Upper lobe of left lung (tissue), 6 donors: ENCODE data around the gene FUT2. TPM values are rescaled to one million over a fixed set of nuclear protein-coding genes. Genes with fewer than 3 reads are reported as not detected.
A peak's percentile ranks its signal among the peaks of the same experiment; 100 is the strongest.

Source experiments
- ATAC-seq, 2 donors: fragments of 200-7000 bp; cut with Tn5 transposase; one replicate each; pipeline ENCODE4 v1.9.1; 2022; ENCODE audit warnings: mild to moderate bottlenecking in 2 of 2, moderate library complexity in 2 of 2; ENCODE audit not compliant: low FRiP score in 2 of 2
- DNase-seq, 2 donors: peaks; one replicate each; pipeline ENCODE4 v3.0.0-alpha.2; 2019 to 2020
- H3K27ac ChIP-seq, 4 donors: fragments of 200-600 bp; sonication (generic); one replicate each; pipeline ENCODE4 v1.5.1; 2016 to 2019
- H3K27me3 ChIP-seq, 4 donors: fragments of 200-600 bp; sonication (generic); one replicate each; pipeline ENCODE4 v1.5.1; 2017 to 2019
- H3K36me3 ChIP-seq, 4 donors: fragments of 200-600 bp; sonication (generic); one replicate each; pipeline ENCODE4 v1.5.1; 2016 to 2019
- H3K4me1 ChIP-seq, 4 donors: fragments of 200-600 bp; sonication (generic); one replicate each; pipeline ENCODE4 v1.5.1; 2018 to 2019
- H3K4me3 ChIP-seq, 4 donors: fragments of 200-600 bp; sonication (generic); one replicate each; pipeline ENCODE4 v1.5.1; 2017 to 2019; ENCODE audit warnings: mild to moderate bottlenecking in 2 of 4, moderate library complexity in 1 of 4
- H3K9me3 ChIP-seq, 4 donors: fragments of 200-600 bp; sonication (generic); one replicate each; pipeline ENCODE4 v1.5.1; 2018 to 2019
- CTCF ChIP-seq, 6 experiments: fragments of 450-650 bp in 4 of 6; fragments of 200-600 bp in 2 of 6; sonication (generic) in 2 of 6; IDR thresholded peaks; one replicate each; pipeline ENCODE4 v1.5.1; 2016 to 2019; ENCODE audit warnings: antibody characterized with exemption in 6 of 6
- EP300 ChIP-seq, 4 donors: sonication (generic); formaldehyde crosslinking; IDR thresholded peaks; one replicate each; pipeline ENCODE4 v1.5.1; 2017; ENCODE audit warnings: antibody characterized with exemption in 4 of 4, control low read depth in 2 of 4
- POLR2A ChIP-seq, 4 donors: fragments of 450-650 bp; IDR thresholded peaks; one replicate each; pipeline ENCODE4 v1.5.1; 2016 to 2017; ENCODE audit warnings: antibody characterized with exemption in 4 of 4, mild to moderate bottlenecking in 2 of 4
- POLR2AphosphoS5 ChIP-seq, 2 donors: sonication (generic); formaldehyde crosslinking; IDR thresholded peaks; one replicate each; pipeline ENCODE4 v1.5.1; 2017; ENCODE audit warnings: antibody characterized with exemption in 2 of 2
- WGBS, 2 donors: methylation state at CpG; one replicate each; pipeline ENCODE4 v1.1.5; 2017 to 2018; 5-methylcytosine and 5-hydroxymethylcytosine counted together
- total RNA-seq, 6 donors: library from RNA; depleted of rRNA in 4 of 6; stranded (reverse); fragments of >200 nt in 4 of 6; gene quantifications; one replicate each; pipeline versions ENCODE4 v1.1.0 to v1.2.1, GENCODE V29; 2016 to 2021
- donor health status: DM: no; HTN: no; CAD: no; lungs with moderate emphysema.
- donor health status: DM: no; HTN: yes; CAD: no; lungs with severe emphysema.

FUT2 gene
- total RNA-seq, 6 donors from 2014 or later, result 0.15 to 4.7 (median 1.9) TPM; not detected in 1

- TF ChIP-seq POLR2AphosphoS5 (IDR thresholded peaks at IDR 0.05) (no peak), EP300 (IDR thresholded peaks at IDR 0.05) (no peak), POLR2A (IDR thresholded peaks at IDR 0.05) (no peak), CTCF (IDR thresholded peaks at IDR 0.05) (peak in 1 of 6 experiments; percentile 24)
- Histone ChIP-seq H3K4me3 (peak overlapping the region; percentile 59 to 77 (median 67)), H3K9me3 (peaks cover 0 to 4% (median 0%) of the 10 kb centered on the region in 4 donors), H3K36me3 (no peaks in the 10 kb centered on the region), H3K27ac (peak overlapping the region in 3 of 4 donors; percentile 53 to 87 (median 59)), H3K4me1 (peaks cover 23 to 46% (median 34%) of the 10 kb centered on the region in 4 donors), H3K27me3 (no peaks in the 10 kb centered on the region)
- ATAC-seq, result no peak
- peak in 1 of 2 donors; percentile 36 for DNase-seq
- 20 to 24% methylated on average over 13 to 25 of the region's 25 CpGs for WGBS, 2 donors
Observed at GRCh38 chr19:48713041-48713863, 17.5 kb downstream of the FUT2 start.

GRCh38 chr19:48713864-48714755 is 18.3 kb downstream of the FUT2 start:
- DNase-seq (peak; percentile 98 to 99), ATAC-seq (peak; percentile 96 to 97)
- Histone ChIP-seq H3K9me3 (peaks cover 0 to 4% (median 0%) of the 10 kb centered on the region in 4 donors), H3K4me1 (peaks cover 29 to 52% (median 41%) of the 10 kb centered on the region in 4 donors), H3K27ac (peak overlapping the region; percentile 57 to 87 (median 85)), H3K27me3 (no peaks in the 10 kb centered on the region), H3K36me3 (no peaks in the 10 kb centered on the region), H3K4me3 (peak overlapping the region; percentile 59 to 77 (median 67))
- WGBS, 2 donors, result 0 to 2% methylated on average over 28 to 43 of the region's 67 CpGs
- peak in 1 of 2 donors; percentile 42 for TF ChIP-seq POLR2AphosphoS5 (IDR thresholded peaks at IDR 0.05)
- TF ChIP-seq CTCF (IDR thresholded peaks at IDR 0.05), result no peak
- TF ChIP-seq POLR2A (IDR thresholded peaks at IDR 0.05), result peak in 1 of 4 donors; percentile 67

DNA sequence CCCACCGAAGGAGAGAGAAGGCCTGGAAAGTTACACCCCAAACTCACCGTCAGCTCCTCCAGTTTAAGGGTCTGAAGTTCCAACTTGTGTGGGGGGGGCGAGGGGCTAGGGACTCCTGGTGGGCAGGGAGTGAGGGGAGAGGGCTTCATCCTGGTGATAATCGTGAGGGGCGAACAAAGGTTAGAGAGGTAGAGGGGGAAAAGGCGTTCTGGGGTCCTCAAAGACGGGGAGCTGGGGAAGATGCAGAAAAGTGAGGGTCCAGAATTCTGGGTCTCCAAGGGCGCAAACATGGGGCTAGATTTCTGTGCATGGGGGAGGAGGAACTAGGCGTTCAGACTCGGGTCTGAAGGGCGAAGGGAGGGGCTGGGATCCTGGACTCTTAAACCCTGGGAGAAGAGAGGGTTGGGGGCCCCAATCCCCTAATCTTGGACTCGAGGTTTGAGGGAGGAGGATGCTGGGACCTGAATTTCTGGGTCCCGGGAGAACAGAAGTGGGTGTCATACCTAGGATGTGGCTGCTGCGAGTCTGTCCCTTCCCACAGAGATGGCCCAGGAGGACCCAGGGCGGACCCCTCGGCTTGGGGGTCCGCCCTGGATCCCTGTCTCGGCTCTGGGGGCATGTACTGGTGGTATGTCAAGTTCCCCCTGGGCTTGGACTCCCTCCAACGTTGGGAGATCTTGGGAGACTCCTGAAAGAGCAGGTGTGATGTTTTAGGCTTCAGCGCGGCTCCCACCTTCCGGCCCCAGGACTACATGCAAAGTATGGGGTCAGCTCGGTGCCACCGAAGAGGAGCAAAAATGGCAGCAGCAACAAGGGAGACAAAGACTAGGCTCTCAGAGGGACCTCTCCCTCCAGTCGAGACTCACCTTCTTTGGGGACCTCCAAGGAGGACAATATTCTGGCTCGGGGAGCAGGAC is 19.2 kb downstream of the FUT2 start:
- ATAC-seq, result no peak
- peaks cover 37 to 60% (median 48%) of the 10 kb centered on the region in 4 donors for H3K4me1 ChIP-seq
- peak in 1 of 2 donors; percentile 33 for DNase-seq
- peak overlapping the region; percentile 3 to 77 (median 66) for H3K4me3 ChIP-seq
- no peaks in the 10 kb centered on the region for H3K27me3 ChIP-seq
- peaks cover 0 to 4% (median 0%) of the 10 kb centered on the region in 4 donors for H3K9me3 ChIP-seq
- 67 to 69% methylated on average over 24 to 25 of the region's 26 CpGs for WGBS, 2 donors
- TF ChIP-seq EP300 (IDR thresholded peaks at IDR 0.05) (no peak), POLR2A (IDR thresholded peaks at IDR 0.05) (no peak), POLR2AphosphoS5 (IDR thresholded peaks at IDR 0.05) (no peak), CTCF (IDR thresholded peaks at IDR 0.05) (no peak)
- peak overlapping the region; percentile 57 to 87 (median 85) for H3K27ac ChIP-seq
- no peaks in the 10 kb centered on the region for H3K36me3 ChIP-seq

DNA sequence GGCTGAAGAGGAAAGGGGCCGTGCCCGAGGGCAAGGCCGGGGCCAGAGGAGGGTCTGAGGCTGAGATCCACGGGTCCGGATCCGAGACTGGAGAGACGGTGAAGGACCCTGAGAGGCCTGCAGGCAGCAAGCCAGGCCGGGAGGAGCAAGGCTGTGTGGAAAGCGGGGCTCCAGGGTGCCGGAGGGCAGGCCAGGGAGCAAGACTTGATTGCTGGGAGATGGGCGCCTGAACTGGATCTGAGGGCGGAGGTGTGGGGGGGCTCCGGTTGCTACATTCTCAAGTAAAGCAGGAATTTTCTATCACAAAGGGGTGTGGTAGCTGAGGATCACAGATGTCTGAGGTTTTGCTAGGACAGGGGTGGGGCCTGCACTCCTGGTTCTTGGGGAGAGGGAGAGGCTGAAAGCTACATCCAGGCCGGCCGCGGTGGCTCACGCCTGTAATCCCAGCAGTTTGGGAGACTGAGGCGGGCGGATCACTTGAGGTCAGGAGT is 20.0 kb downstream of the FUT2 start:
- ATAC-seq (no peak), DNase-seq (peak in 1 of 2 donors; percentile 75)
- Histone ChIP-seq H3K4me1 (peaks cover 42 to 67% (median 53%) of the 10 kb centered on the region in 4 donors), H3K4me3 (no peak overlapping the region), H3K36me3 (peaks cover 0 to 6% (median 0%) of the 10 kb centered on the region in 4 donors), H3K27ac (peak overlapping the region in 3 of 4 donors; percentile 83 to 87 (median 87)), H3K9me3 (peaks cover 0 to 4% (median 0%) of the 10 kb centered on the region in 4 donors), H3K27me3 (no peaks in the 10 kb centered on the region)
- TF ChIP-seq POLR2A (IDR thresholded peaks at IDR 0.05) (no peak), EP300 (IDR thresholded peaks at IDR 0.05) (no peak), CTCF (IDR thresholded peaks at IDR 0.05) (no peak), POLR2AphosphoS5 (IDR thresholded peaks at IDR 0.05) (no peak)
- WGBS, 2 donors, result 70 to 71% methylated on average over 13 to 19 of the region's 19 CpGs
